HCT116 (cell line): Measurements from ENCODE around the gene C1QTNF9B. TPM values are rescaled to one million over a fixed set of nuclear protein-coding genes. Genes with fewer than 3 reads are reported as not detected.

Source experiments
- ATAC-seq: fragments of 200-7000 bp; cut with Tn5 transposase; 2 replicates; pipeline ENCODE4 v1.9.1; 2020; ENCODE audit warnings: mild to moderate bottlenecking, moderate library complexity
- BruUV-seq: library from RNA; stranded (reverse); fragments of 400-500 nt; replicated peaks from 2 replicates; lab custom pipeline; 2021; lab: Mats Ljungman, UMichigan
- CTCF ChIA-PET: fragments of 300-600 bp; sonication (Branson Sonifier 250); formaldehyde crosslinking; loops from one replicate; lab custom pipeline; 2021; ENCODE audit warnings: antibody characterized with exemption; lab: Charles Lee
- POLR2A ChIA-PET: fragments of 300-600, 350-600 bp; sonication (Branson Sonifier 250); formaldehyde crosslinking; loops from one replicate; lab custom pipeline; 2021; ENCODE audit warnings: antibody characterized with exemption; lab: Charles Lee
- RAD21 ChIA-PET, 2 experiments: fragments of 300-600 bp; sonication (Branson Sonifier 250); formaldehyde crosslinking; loops; one replicate each; lab custom pipeline; 2023; ENCODE audit warnings: low total read pairs in 2 of 2; ENCODE audit not compliant: uncharacterized antibody in 2 of 2, unreplicated experiment in 2 of 2, low non-redundant PET in 1 of 2; lab: Charles Lee
- DNase-seq: peaks from one replicate; pipeline ENCODE4 v3.0.0-alpha.2; 2010; ENCODE audit warnings: low read depth, low spot score
- H2AFZ ChIP-seq: fragments of 200-600 bp; shearing (Covaris generic), sonication (generic); 2 replicates; pipeline ENCODE4 v1.6.1; 2017; ENCODE audit warnings: low read depth, mixed run types, mixed read lengths, antibody characterized with exemption, low read length; ENCODE audit not compliant: poor library complexity, severe bottlenecking
- H3K27ac ChIP-seq: 2 replicates; pipeline ENCODE4 v1.5.1; 2012; ENCODE audit warnings: low read depth, low read length
- H3K27me3 ChIP-seq: fragments of 200-600 bp; sonication (generic); 2 replicates; pipeline ENCODE4 v1.6.1; 2016; ENCODE audit warnings: mixed run types, low read length, mixed read lengths; ENCODE audit not compliant: insufficient read depth
- H3K36me3 ChIP-seq, 2 experiments: fragments of 200-500 bp in 1 of 2; fragments of 200-600 bp in 1 of 2; sonication (Bioruptor generic) in 1 of 2; sonication (generic) in 1 of 2; 2 replicates each; pipeline versions ENCODE4 v1.5.1 to v1.6.1; 2014 to 2016; ENCODE audit warnings: low read length in 2 of 2, inconsistent platforms in 1 of 2, mixed read lengths in 1 of 2, mixed run types in 1 of 2; ENCODE audit not compliant: insufficient read depth in 2 of 2, control insufficient read depth in 1 of 2
- H3K4me1 ChIP-seq, 2 experiments: fragments of 200-600 bp in 1 of 2; sonication (generic) in 1 of 2; 2 replicates each; pipeline versions ENCODE4 v1.5.1 to v1.6.1; 2012 to 2017; ENCODE audit warnings: low read length in 2 of 2, inconsistent platforms in 1 of 2, mild to moderate bottlenecking in 1 of 2, mixed read lengths in 1 of 2, mixed run types in 1 of 2, moderate library complexity in 1 of 2; ENCODE audit not compliant: insufficient read depth in 2 of 2, control insufficient read depth in 1 of 2
- H3K4me2 ChIP-seq: fragments of 200-600 bp; sonication (generic); 2 replicates; pipeline ENCODE4 v1.6.1; 2017; ENCODE audit warnings: mixed run types, low read length, mixed read lengths
- H3K4me3 ChIP-seq, 2 experiments: fragments of 200-600 bp in 1 of 2; sonication (generic) in 1 of 2; replicated peaks in 1 of 2; 2 replicates each; pipeline ENCODE4 v1.5.1; 2011 to 2016; ENCODE audit warnings: low read length in 2 of 2, control low read depth in 1 of 2, low read depth in 1 of 2, mild to moderate bottlenecking in 1 of 2, mixed read lengths in 1 of 2, mixed run types in 1 of 2
- H3K79me2 ChIP-seq: fragments of 200-600 bp; sonication (generic); 2 replicates; pipeline ENCODE4 v1.6.1; 2017; ENCODE audit warnings: mild to moderate bottlenecking, mixed run types, low read length, moderate library complexity, mixed read lengths; ENCODE audit not compliant: insufficient read depth
- H3K9ac ChIP-seq: fragments of 200-600 bp; sonication (generic); 2 replicates; pipeline ENCODE4 v1.6.1; 2016; ENCODE audit warnings: low read length, mixed read lengths
- H3K9me2 ChIP-seq: fragments of 200-600 bp; sonication (generic), shearing (Covaris generic); 2 replicates; pipeline ENCODE4 v1.6.1; 2017; ENCODE audit warnings: mixed run types, mild to moderate bottlenecking, moderate library complexity; ENCODE audit not compliant: insufficient read depth
- H3K9me3 ChIP-seq, 2 experiments: fragments of 200-500 bp in 1 of 2; fragments of 200-600 bp in 1 of 2; sonication (Bioruptor generic) in 1 of 2; sonication (generic) in 1 of 2; 2 replicates each; pipeline ENCODE4 v1.6.1; 2014 to 2017; ENCODE audit warnings: low read length in 2 of 2, mixed read lengths in 2 of 2, inconsistent platforms in 1 of 2, low read depth in 1 of 2, mild to moderate bottlenecking in 1 of 2, mixed run types in 1 of 2, moderate library complexity in 1 of 2; ENCODE audit not compliant: control insufficient read depth in 1 of 2, insufficient read depth in 1 of 2
- H4K20me1 ChIP-seq: fragments of 200-600 bp; sonication (generic), shearing (Covaris generic); 2 replicates; pipeline ENCODE4 v1.6.1; 2017; ENCODE audit warnings: mixed run types, mild to moderate bottlenecking, moderate library complexity; ENCODE audit not compliant: insufficient read depth
- ATF3 ChIP-seq: IDR thresholded peaks from 2 replicates; pipeline ENCODE4 v1.6.1; 2012
- CBX3 ChIP-seq: IDR thresholded peaks from 2 replicates; pipeline ENCODE4 v1.6.1; 2012; ENCODE audit warnings: low read depth
- CTCF ChIP-seq, 3 experiments: fragments of 200-600 bp in 1 of 3; sonication (generic) in 1 of 3; IDR thresholded peaks in 2 of 3; conservative IDR thresholded peaks in 1 of 3; 2 replicates each; pipeline ENCODE4 v1.5.1; 2012 to 2017; ENCODE audit warnings: low read depth in 2 of 3, low read length in 2 of 3, antibody characterized with exemption in 1 of 3, borderline replicate concordance in 1 of 3, control low read depth in 1 of 3, mild to moderate bottlenecking in 1 of 3, mixed read lengths in 1 of 3, mixed run types in 1 of 3, moderate library complexity in 1 of 3; ENCODE audit not compliant: insufficient read depth in 1 of 3
- EGR1 ChIP-seq: IDR thresholded peaks from 2 replicates; pipeline ENCODE4 v1.6.1; 2012; ENCODE audit warnings: low read depth
- ELF1 ChIP-seq: IDR thresholded peaks from 2 replicates; pipeline ENCODE4 v1.6.1; 2012; ENCODE audit warnings: low read depth, borderline replicate concordance
- EZH2 ChIP-seq: fragments of 200-600 bp; sonication (generic); IDR thresholded peaks from 2 replicates; pipeline ENCODE4 v1.6.1; 2017; ENCODE audit warnings: antibody characterized with exemption, mixed run types
- EZH2phosphoT487 ChIP-seq: fragments of 200-600 bp; IDR thresholded peaks from 2 replicates; pipeline ENCODE4 v1.6.1; 2018; ENCODE audit warnings: antibody characterized with exemption, borderline replicate concordance
- FOSL1 ChIP-seq: IDR thresholded peaks from 2 replicates; pipeline ENCODE4 v1.6.1; 2012; ENCODE audit warnings: low read depth
- MAX ChIP-seq: IDR thresholded peaks from 2 replicates; pipeline ENCODE4 v1.6.1; 2012
- POLR2AphosphoS5 ChIP-seq: IDR thresholded peaks from 2 replicates; pipeline ENCODE4 v1.6.1; 2011; ENCODE audit warnings: mild to moderate bottlenecking, low read depth, low read length, moderate library complexity
- RAD21 ChIP-seq: IDR thresholded peaks from 2 replicates; pipeline ENCODE4 v1.6.1; 2012; ENCODE audit warnings: low read depth, mild to moderate bottlenecking
- REST ChIP-seq: IDR thresholded peaks from 2 replicates; pipeline ENCODE4 v1.6.1; 2012; ENCODE audit warnings: low read depth
- SP1 ChIP-seq: IDR thresholded peaks from 2 replicates; pipeline ENCODE4 v1.6.1; 2012; ENCODE audit warnings: low read depth
- SRF ChIP-seq: IDR thresholded peaks from 2 replicates; pipeline ENCODE4 v1.6.1; 2012; ENCODE audit warnings: low read depth
- YY1 ChIP-seq: IDR thresholded peaks from 2 replicates; pipeline ENCODE4 v1.6.1; 2011; ENCODE audit warnings: low read length, low read depth, moderate library complexity, mild to moderate bottlenecking; ENCODE audit not compliant: insufficient replicate concordance; ENCODE audit errors: extremely low read depth
- ZFX ChIP-seq: fragments of 450-650 bp; IDR thresholded peaks from 2 replicates; pipeline ENCODE4 v1.6.1; 2017
- ZNF274 ChIP-seq: fragments of 200-500 bp; sonication (Bioruptor generic); IDR thresholded peaks from 2 replicates; pipeline ENCODE4 v1.6.1; 2014; ENCODE audit warnings: mild to moderate bottlenecking, low read depth, low read length, inconsistent platforms
- intact Hi-C: fragments of 100-400 bp; cut with micrococcal nuclease; formaldehyde crosslinking; loops from 2 replicates; pipeline ENCODE4 v1.10.0; 2022
- total RNA-seq: library from RNA; stranded (reverse); gene quantifications from one replicate; pipeline ENCODE4 v1.2.1, GENCODE V29; 2021; ENCODE audit not compliant: unreplicated experiment

Gene C1QTNF9B
- total RNA-seq, 1 experiment from 2014 or later = not detected

- ATAC-seq (no peak), DNase-seq (no peak)
- ChIA-PET CTCF (no interaction called here), POLR2A (no interaction called here), RAD21 (no interaction called here)
- no TSS peak for BruUV-seq
- TF ChIP-seq ZNF274 = no peak
- no peak for TF ChIP-seq FOSL1
- intact Hi-C loops = no loop called here
- Histone ChIP-seq H3K4me1 (no peaks in the 10 kb centered on the region), H3K9ac (no peak overlapping the region), H4K20me1 (no peaks in the 10 kb centered on the region), H3K79me2 (no peaks in the 10 kb centered on the region), H3K9me2 (no peaks in the 10 kb centered on the region), H3K27ac (no peak overlapping the region), H3K9me3 (no peaks in the 10 kb centered on the region), H2AFZ (no peak overlapping the region), H3K27me3 (no peaks in the 10 kb centered on the region), H3K36me3 (no peaks in the 10 kb centered on the region; a peak in 1 of 4 replicates), H3K4me2 (no peak overlapping the region), H3K4me3 (no peak overlapping the region)
Measured at GRCh38 chr13:23844132-23844531, 53.2 kb downstream of the C1QTNF9B start.

GRCh38 chr13:23843436-23843835 lies 53.9 kb downstream of the C1QTNF9B start:
- Histone ChIP-seq H3K9ac (no peak overlapping the region), H4K20me1 (no peaks in the 10 kb centered on the region), H3K36me3 (no peaks in the 10 kb centered on the region; a peak in 1 of 4 replicates), H3K4me1 (no peaks in the 10 kb centered on the region), H3K79me2 (no peaks in the 10 kb centered on the region), H3K27ac (no peak overlapping the region), H3K4me2 (no peak overlapping the region), H3K27me3 (no peaks in the 10 kb centered on the region)
- CTCF ChIA-PET = no interaction called here
- ATAC-seq = no peak
- no peak for DNase-seq
- no TSS peak for BruUV-seq
- RAD21 ChIA-PET = no interaction called here
- intact Hi-C loops = no loop called here
- TF ChIP-seq ZFX (no peak), CBX3 (no peak), EGR1 (no peak), EZH2 (no peak), SRF (no peak), CTCF (IDR thresholded peaks at IDR 0.05 in 2 of 3, conservative IDR thresholded peaks at IDR 0.05 in 1 of 3; ENCODE audit: borderline replicate concordance in 1 of 3, insufficient read depth in 1 of 3, low read depth in 2 of 3, low read length in 2 of 3) (no peak), SP1 (no peak), POLR2AphosphoS5 (no peak), MAX (no peak), ATF3 (no peak), ELF1 (no peak), YY1 (no peak), REST (no peak), EZH2phosphoT487 (no peak), FOSL1 (no peak), RAD21 (no peak)
- TF ChIP-seq, all 23 proteins: peak for 0
- H3K9me3 ChIP-seq = no peaks in the 10 kb centered on the region
- no peak overlapping the region for H2AFZ ChIP-seq
- POLR2A ChIA-PET = no interaction called here
- no peak overlapping the region for H3K4me3 ChIP-seq
- no peaks in the 10 kb centered on the region for H3K9me2 ChIP-seq
